Activated naive CD4-positive, alpha-beta T cell treated with anti-CD3 and anti-CD28 coated beads, Interleukin-2, amount 10 ng/mL, durations not matched to agents 7 days and 5 days (primary cell): ENCODE data around the gene OR13C8.
"Not testable (repeated sequence)": the region's sequence is repeated elsewhere in the genome, so short reads cannot be mapped to it uniquely, and the experiment has no call there.

Experiments
- CTCF ChIA-PET: fragments of 350-600 bp; sonication (Branson Sonifier 250); formaldehyde crosslinking; loops from one replicate; lab custom pipeline; 2021; ENCODE audit warnings: antibody characterized with exemption; lab: Charles Lee
- DNase-seq: peaks from one replicate; pipeline ENCODE4 v3.0.0-alpha.2; 2020
- H3K27ac Mint-ChIP-seq: one replicate; pipeline ENCODE4 v1.8.0; 2021; ENCODE audit warnings: mild to moderate bottlenecking, moderate library complexity, mixed read lengths
- H3K27me3 Mint-ChIP-seq: one replicate; pipeline ENCODE4 v1.8.0; 2021; ENCODE audit warnings: mild to moderate bottlenecking, mixed read lengths
- H3K36me3 Mint-ChIP-seq: one replicate; pipeline ENCODE4 v1.8.0; 2021; ENCODE audit warnings: mixed read lengths
- H3K4me1 Mint-ChIP-seq: one replicate; pipeline ENCODE4 v1.8.0; 2021; ENCODE audit warnings: mixed read lengths
- H3K4me3 Mint-ChIP-seq: one replicate; pipeline ENCODE4 v1.8.0; 2021; ENCODE audit warnings: mild to moderate bottlenecking, moderate library complexity, mixed read lengths
- H3K9me3 Mint-ChIP-seq: one replicate; pipeline ENCODE4 v1.8.0; 2021; ENCODE audit warnings: mixed read lengths

The OR13C8 gene

DNA sequence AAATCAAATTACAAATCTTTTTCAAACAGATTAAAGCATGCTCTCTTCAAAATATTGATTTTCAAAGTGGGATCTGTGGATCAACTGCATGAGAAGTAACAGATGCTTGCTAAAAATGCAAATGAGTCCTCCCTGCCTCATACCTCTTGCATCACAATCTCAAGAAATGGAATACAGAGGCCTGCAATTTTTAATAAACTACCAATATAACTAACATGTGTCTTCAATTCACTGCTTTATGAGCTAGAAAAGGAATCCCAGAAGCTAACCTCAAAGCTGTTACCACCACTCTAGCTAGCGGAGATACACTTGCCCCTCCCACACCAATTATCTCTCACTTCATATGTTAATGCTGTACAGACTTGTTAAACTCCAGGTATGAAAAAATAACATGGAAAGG lies 20.7 kb downstream of the OR13C8 start:
- DNase-seq, result no peak
- no peaks in the 10 kb centered on the region for H3K36me3 Mint-ChIP-seq
- H3K4me1 Mint-ChIP-seq, result no peaks in the 10 kb centered on the region
- no peaks in the 10 kb centered on the region for H3K27me3 Mint-ChIP-seq
- H3K4me3 Mint-ChIP-seq, result no peak overlapping the region
- no peak overlapping the region for H3K27ac Mint-ChIP-seq
- no peaks in the 10 kb centered on the region for H3K9me3 Mint-ChIP-seq
- CTCF ChIA-PET, result no interaction called here

GRCh38 chr9:104598749-104599148 lies 29.8 kb downstream of the OR13C8 start:
- H3K4me1 Mint-ChIP-seq, DNase-seq, H3K9me3 Mint-ChIP-seq, H3K27ac Mint-ChIP-seq, H3K4me3 Mint-ChIP-seq, H3K36me3 Mint-ChIP-seq, CTCF ChIA-PET, H3K27me3 Mint-ChIP-seq: not testable (repeated sequence)

DNA sequence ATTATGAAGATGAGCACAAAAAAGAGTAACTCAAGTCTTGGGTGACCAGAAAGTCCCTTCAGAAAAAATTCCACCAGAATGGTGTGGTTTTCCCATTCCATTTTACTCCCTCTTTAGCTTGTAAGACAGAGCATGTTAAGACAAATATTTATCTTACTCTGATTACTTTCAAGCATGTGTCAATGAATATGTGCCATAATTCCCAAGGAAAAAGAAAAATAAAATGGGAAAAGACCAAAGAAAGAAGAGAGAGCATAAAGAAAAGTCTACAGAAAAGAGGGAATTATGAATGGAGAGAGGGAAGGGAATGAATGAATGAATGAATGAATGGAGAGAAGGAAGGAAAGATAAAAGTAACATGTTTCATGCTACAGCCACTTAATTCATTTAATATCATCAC lies 30.3 kb downstream of the OR13C8 start, which contains the start of gene OR13C5:
Gene OR13C5, minus strand, starts transcription at position 101 of the 400 bp plus-strand sequence. Its CDS starts 0 bp downstream, at position 101.
- H3K27me3 Mint-ChIP-seq, H3K9me3 Mint-ChIP-seq, CTCF ChIA-PET, H3K36me3 Mint-ChIP-seq, H3K4me3 Mint-ChIP-seq, DNase-seq, H3K4me1 Mint-ChIP-seq, H3K27ac Mint-ChIP-seq: not testable (repeated sequence)

GRCh38 chr9:104604801-104605200 lies 35.8 kb downstream of the OR13C8 start:
- Mint-ChIP-seq H3K27ac (no peak overlapping the region), H3K4me3 (no peak overlapping the region), H3K4me1 (no peaks in the 10 kb centered on the region), H3K27me3 (no peaks in the 10 kb centered on the region), H3K9me3 (no peaks in the 10 kb centered on the region), H3K36me3 (no peaks in the 10 kb centered on the region)
- CTCF ChIA-PET, result no interaction called here
- DNase-seq, result no peak

DNA sequence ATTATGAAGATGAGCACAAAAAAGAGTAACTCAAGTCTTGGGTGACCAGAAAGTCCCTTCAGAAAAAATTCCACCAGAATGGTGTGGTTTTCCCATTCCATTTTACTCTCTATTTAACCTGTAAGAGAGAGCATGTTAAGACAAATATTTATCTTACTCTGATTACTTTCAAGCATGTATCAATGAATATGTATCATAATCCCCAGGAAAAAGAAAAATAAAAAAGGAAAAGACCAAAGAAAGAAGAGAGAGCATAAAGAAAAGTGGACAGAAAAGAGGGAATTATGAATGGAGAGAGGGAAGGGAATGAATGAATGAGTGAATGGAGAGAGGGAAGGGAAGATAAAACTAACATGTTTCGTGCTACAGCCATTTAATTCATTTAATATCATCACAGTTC lies 36.6 kb downstream of the OR13C8 start, which contains the start of gene OR13C2:
Gene OR13C2, minus strand, starts transcription at position 101 of the 400 bp plus-strand sequence. Its CDS starts 0 bp downstream, at position 101.
- H3K9me3 Mint-ChIP-seq, H3K36me3 Mint-ChIP-seq, H3K4me1 Mint-ChIP-seq, DNase-seq, H3K27ac Mint-ChIP-seq, H3K27me3 Mint-ChIP-seq, H3K4me3 Mint-ChIP-seq, CTCF ChIA-PET: not testable (repeated sequence)

GRCh38 chr9:104606152-104606551 lies 37.2 kb downstream of the OR13C8 start:
- no peak overlapping the region for H3K4me3 Mint-ChIP-seq
- CTCF ChIA-PET, result no interaction called here
- no peaks in the 10 kb centered on the region for H3K9me3 Mint-ChIP-seq
- H3K4me1 Mint-ChIP-seq, result no peaks in the 10 kb centered on the region
- no peaks in the 10 kb centered on the region for H3K27me3 Mint-ChIP-seq
- no peak overlapping the region for H3K27ac Mint-ChIP-seq
- no peaks in the 10 kb centered on the region for H3K36me3 Mint-ChIP-seq
- DNase-seq, result no peak

DNA sequence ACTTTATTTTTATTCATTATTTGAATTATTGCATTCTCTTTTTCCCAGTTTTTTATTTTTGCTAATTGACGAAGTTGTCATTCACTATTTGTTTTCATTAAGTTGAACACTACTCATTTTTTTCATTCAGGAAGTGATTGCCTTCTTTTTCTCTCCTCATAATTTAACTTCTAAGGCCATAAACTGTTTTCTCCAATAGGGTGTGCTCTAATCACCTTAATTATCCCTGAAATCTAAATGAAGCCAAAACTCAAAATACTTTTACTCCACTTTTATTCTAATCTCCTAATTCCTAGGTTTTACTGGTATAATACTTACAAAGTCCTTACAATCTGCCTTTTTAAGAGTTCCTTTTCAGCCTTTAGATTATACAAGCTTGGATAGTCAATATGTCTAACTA lies 39.4 kb downstream of the OR13C8 start:
- Mint-ChIP-seq H3K4me3 (no peak overlapping the region), H3K36me3 (no peaks in the 10 kb centered on the region), H3K4me1 (no peaks in the 10 kb centered on the region), H3K9me3 (no peaks in the 10 kb centered on the region), H3K27ac (no peak overlapping the region), H3K27me3 (no peaks in the 10 kb centered on the region)
- CTCF ChIA-PET, result no interaction called here
- DNase-seq, result no peak

DNA sequence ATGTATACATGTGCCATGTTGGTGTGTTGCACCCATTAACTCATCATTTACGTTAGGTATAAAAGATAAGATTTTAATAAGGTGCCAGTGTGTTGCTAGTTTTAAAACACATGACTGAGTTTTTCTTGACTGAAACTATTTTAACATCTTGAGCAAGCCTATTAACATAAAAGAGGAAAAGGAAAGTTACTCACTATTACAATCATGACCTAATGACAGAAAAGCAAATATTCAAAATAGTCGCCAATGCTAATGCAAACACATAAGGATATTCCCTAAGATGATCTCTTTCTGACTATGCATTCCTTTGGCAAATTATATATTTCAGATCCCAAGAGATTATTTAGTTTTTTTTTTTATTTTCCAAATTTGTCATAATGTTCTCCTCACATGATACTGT lies 42.2 kb downstream of the OR13C8 start:
- CTCF ChIA-PET, result no interaction called here
- Mint-ChIP-seq H3K4me3 (no peak overlapping the region), H3K9me3 (no peaks in the 10 kb centered on the region), H3K27me3 (no peaks in the 10 kb centered on the region), H3K27ac (no peak overlapping the region), H3K36me3 (no peaks in the 10 kb centered on the region), H3K4me1 (no peaks in the 10 kb centered on the region)
- no peak for DNase-seq

DNA sequence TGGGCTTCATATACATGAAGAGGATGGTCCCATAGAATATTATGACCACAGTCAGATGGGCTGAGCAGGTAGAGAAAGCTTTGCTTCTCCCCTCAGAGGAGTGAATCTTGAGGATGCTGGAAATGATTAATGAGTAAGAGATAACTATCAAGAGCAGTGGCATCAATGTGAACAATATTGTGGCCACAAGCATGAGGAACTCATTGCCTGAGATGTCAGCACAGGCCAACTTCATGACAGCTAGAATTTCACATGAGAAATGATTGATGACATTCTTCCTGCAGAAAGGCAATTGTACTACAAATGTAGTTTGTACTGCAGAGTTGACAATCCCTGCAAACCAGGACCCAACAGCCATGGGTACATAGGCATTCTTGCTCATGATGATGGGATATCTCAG lies 48.5 kb downstream of the OR13C8 start:
- Mint-ChIP-seq H3K27me3 (no peaks in the 10 kb centered on the region), H3K9me3 (no peaks in the 10 kb centered on the region), H3K36me3 (no peaks in the 10 kb centered on the region), H3K4me1 (no peaks in the 10 kb centered on the region), H3K4me3 (no peak overlapping the region), H3K27ac (no peak overlapping the region)
- CTCF ChIA-PET, result no interaction called here
- DNase-seq, result no peak

DNA sequence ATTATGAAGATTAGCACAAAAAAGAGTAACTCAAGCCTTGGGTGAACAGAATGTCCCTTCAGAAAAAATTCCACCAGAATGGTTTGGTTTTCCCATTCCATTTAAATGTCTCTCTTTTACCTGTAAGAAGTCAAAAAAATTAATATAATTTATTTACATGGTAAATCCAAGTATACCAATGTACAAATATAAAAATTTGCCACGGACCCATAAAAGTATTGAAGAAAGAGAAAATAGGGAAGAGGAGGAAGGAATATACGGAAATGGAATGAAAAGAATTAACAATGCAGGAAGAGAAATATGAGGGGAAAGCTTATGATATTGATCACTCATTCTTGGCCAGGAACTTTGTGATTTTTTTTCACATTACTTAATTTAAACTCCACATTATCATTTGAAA lies 49.1 kb downstream of the OR13C8 start, which contains the start of gene OR13C9:
Gene OR13C9, minus strand, starts transcription at position 101 of the 400 bp plus-strand sequence. Its CDS starts 0 bp downstream, at position 101.
- H3K27ac Mint-ChIP-seq, result no peak within 1 kb of the TSS

More for the DNA sequence above, 49.1 kb downstream of the OR13C8 start, which contains the start of gene OR13C9:
- Mint-ChIP-seq H3K4me3 (no peak within 1 kb of the TSS), H3K36me3 (no peaks in the 10 kb centered on the region), H3K9me3 (no peaks in the 10 kb centered on the region), H3K27me3 (no peaks in the 10 kb centered on the region), H3K4me1 (no peaks in the 10 kb centered on the region)
- CTCF ChIA-PET, result no interaction called here
- no peak for DNase-seq
